HEK293 (cell line): ENCODE data around the gene ZNF444.

Experiments used
- KLF7 ChIP-seq: fragments of 450-650 bp; formaldehyde crosslinking; IDR thresholded peaks from 2 replicates; pipeline ENCODE4 v1.5.1; 2016; ENCODE audit warnings: missing biosample characterization, missing genetic modification characterization, borderline replicate concordance
- KLF8 ChIP-seq: fragments of 450-650 bp; formaldehyde crosslinking; IDR thresholded peaks from 2 replicates; pipeline ENCODE4 v1.5.1; 2016; ENCODE audit warnings: missing biosample characterization, missing genetic modification characterization
- ZBTB7A ChIP-seq: fragments of 450-650 bp; formaldehyde crosslinking; IDR thresholded peaks from 2 replicates; pipeline ENCODE4 v1.5.1; 2016; ENCODE audit warnings: low read depth, missing biosample characterization, missing genetic modification characterization
- ZNF223 ChIP-seq: fragments of 450-650 bp; formaldehyde crosslinking; IDR thresholded peaks from 2 replicates; pipeline ENCODE4 v1.5.1; 2016; ENCODE audit warnings: missing biosample characterization, missing genetic modification characterization
- ZNF24 ChIP-seq: fragments of 450-650 bp; formaldehyde crosslinking; IDR thresholded peaks from 2 replicates; pipeline ENCODE4 v1.5.1; 2016; ENCODE audit warnings: missing biosample characterization, missing genetic modification characterization
- TF ChIP-seq, protein P1 (sequence below): fragments of 450-650 bp; formaldehyde crosslinking; conservative IDR thresholded peaks from 2 replicates; pipeline ENCODE4 v1.5.1; 2016; ENCODE audit warnings: low read depth, missing biosample characterization, missing genetic modification characterization
- TF ChIP-seq, protein P2 (sequence below): fragments of 450-650 bp; formaldehyde crosslinking; IDR thresholded peaks from 2 replicates; pipeline ENCODE4 v1.5.1; 2016; ENCODE audit warnings: missing biosample characterization, missing genetic modification characterization
- TF ChIP-seq, protein P3 (sequence below): fragments of 450-650 bp; formaldehyde crosslinking; IDR thresholded peaks from 2 replicates; pipeline ENCODE4 v1.5.1; 2017; ENCODE audit warnings: missing biosample characterization, missing genetic modification characterization
- TF ChIP-seq, protein P4 (sequence below): fragments of 450-650 bp; formaldehyde crosslinking; IDR thresholded peaks from 2 replicates; pipeline ENCODE4 v1.5.1; 2016; ENCODE audit warnings: missing biosample characterization, missing genetic modification characterization
- TF ChIP-seq, protein P5 (sequence below): fragments of 450-650 bp; formaldehyde crosslinking; IDR thresholded peaks from 2 replicates; pipeline ENCODE4 v1.5.1; 2017; ENCODE audit warnings: missing biosample characterization, missing genetic modification characterization

Gene ZNF444

DNA sequence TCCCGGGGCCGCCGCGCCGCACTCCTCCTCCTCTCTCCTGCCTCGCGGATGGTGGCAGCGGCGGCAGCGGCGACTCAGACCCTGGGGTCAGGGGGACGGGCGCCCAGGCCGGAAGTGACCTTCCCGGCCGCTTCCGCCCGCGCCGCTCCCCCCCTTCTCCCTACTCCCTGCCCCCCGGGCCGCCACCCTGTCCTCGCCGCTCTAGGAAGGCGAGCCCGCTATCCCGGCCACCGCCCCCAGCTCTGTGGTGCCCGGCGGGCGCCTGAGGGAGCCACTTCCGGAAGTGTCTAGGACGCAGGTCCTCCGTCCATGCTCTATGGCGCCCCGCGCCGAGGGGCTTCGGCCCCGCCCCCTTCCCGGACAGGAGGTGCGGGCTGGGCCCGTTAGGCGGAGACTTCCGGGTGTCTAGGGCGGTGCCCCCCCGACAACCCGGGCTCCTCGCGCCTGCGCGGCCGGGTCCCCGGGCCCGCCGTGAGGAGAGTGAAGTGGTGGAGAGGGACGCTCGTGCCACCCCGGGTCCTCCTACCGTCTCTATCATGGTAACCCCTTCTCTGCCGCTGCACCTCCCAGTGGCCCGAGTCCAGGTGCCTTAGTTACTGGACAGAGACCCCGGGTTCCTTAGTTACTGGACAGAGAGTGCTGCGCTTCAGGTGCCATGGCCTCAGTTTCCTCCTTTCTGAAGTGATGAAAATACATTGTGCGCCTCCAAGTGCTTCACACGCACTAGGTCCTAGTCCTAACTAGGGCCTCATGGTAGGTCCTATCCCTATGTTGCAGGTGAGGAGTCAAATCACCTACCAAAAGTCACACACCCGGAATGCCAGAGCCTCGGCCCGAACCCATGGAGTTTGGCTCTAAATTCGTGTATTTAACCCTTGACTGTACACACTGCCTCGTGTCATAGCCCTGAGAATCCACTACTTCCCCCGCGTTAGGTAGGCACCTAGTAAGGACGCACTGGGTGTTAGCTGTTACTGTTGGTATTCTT lies 19.6 kb upstream of the ZNF444 start, which contains the start of gene ZNF787 (continued):
- TF ChIP-seq, protein P1, sequence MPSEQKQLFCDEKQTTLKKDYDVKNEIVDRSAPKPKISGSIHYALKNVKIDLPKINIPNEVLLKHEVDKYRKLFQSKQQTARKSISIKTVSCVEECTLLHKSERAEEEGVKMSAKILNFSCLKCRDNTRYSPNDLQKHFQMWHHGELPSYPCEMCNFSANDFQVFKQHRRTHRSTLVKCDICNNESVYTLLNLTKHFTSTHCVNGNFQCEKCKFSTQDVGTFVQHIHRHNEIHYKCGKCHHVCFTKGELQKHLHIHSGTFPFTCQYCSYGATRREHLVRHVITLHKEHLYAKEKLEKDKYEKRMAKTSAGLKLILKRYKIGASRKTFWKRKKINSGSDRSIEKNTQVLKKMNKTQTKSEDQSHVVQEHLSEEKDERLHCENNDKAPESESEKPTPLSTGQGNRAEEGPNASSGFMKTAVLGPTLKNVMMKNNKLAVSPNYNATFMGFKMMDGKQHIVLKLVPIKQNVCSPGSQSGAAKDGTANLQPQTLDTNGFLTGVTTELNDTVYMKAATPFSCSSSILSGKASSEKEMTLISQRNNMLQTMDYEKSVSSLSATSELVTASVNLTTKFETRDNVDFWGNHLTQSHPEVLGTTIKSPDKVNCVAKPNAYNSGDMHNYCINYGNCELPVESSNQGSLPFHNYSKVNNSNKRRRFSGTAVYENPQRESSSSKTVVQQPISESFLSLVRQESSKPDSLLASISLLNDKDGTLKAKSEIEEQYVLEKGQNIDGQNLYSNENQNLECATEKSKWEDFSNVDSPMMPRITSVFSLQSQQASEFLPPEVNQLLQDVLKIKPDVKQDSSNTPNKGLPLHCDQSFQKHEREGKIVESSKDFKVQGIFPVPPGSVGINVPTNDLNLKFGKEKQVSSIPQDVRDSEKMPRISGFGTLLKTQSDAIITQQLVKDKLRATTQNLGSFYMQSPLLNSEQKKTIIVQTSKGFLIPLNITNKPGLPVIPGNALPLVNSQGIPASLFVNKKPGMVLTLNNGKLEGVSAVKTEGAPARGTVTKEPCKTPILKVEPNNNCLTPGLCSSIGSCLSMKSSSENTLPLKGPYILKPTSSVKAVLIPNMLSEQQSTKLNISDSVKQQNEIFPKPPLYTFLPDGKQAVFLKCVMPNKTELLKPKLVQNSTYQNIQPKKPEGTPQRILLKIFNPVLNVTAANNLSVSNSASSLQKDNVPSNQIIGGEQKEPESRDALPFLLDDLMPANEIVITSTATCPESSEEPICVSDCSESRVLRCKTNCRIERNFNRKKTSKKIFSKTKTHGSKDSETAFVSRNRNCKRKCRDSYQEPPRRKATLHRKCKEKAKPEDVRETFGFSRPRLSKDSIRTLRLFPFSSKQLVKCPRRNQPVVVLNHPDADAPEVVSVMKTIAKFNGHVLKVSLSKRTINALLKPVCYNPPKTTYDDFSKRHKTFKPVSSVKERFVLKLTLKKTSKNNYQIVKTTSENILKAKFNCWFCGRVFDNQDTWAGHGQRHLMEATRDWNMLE (tag by site-specific recombination): peak; percentile 82
- TF ChIP-seq, protein P2, sequence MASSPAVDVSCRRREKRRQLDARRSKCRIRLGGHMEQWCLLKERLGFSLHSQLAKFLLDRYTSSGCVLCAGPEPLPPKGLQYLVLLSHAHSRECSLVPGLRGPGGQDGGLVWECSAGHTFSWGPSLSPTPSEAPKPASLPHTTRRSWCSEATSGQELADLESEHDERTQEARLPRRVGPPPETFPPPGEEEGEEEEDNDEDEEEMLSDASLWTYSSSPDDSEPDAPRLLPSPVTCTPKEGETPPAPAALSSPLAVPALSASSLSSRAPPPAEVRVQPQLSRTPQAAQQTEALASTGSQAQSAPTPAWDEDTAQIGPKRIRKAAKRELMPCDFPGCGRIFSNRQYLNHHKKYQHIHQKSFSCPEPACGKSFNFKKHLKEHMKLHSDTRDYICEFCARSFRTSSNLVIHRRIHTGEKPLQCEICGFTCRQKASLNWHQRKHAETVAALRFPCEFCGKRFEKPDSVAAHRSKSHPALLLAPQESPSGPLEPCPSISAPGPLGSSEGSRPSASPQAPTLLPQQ (tag by site-specific recombination): peak; percentile 43; the same call in 1 of the 2 replicates
- no peak for TF ChIP-seq ZNF223 (tag by site-specific recombination)
- TF ChIP-seq, protein P3, sequence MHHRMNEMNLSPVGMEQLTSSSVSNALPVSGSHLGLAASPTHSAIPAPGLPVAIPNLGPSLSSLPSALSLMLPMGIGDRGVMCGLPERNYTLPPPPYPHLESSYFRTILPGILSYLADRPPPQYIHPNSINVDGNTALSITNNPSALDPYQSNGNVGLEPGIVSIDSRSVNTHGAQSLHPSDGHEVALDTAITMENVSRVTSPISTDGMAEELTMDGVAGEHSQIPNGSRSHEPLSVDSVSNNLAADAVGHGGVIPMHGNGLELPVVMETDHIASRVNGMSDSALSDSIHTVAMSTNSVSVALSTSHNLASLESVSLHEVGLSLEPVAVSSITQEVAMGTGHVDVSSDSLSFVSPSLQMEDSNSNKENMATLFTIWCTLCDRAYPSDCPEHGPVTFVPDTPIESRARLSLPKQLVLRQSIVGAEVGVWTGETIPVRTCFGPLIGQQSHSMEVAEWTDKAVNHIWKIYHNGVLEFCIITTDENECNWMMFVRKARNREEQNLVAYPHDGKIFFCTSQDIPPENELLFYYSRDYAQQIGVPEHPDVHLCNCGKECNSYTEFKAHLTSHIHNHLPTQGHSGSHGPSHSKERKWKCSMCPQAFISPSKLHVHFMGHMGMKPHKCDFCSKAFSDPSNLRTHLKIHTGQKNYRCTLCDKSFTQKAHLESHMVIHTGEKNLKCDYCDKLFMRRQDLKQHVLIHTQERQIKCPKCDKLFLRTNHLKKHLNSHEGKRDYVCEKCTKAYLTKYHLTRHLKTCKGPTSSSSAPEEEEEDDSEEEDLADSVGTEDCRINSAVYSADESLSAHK: 0 out of 2 replicates have a peak, but pooled peaks have one; percentile 37
- TF ChIP-seq ZNF24 (tag by site-specific recombination): no peak
- peak; percentile 63; the same call in 1 of the 2 replicates for TF ChIP-seq KLF7 (tag by site-specific recombination)
- TF ChIP-seq, protein P4, sequence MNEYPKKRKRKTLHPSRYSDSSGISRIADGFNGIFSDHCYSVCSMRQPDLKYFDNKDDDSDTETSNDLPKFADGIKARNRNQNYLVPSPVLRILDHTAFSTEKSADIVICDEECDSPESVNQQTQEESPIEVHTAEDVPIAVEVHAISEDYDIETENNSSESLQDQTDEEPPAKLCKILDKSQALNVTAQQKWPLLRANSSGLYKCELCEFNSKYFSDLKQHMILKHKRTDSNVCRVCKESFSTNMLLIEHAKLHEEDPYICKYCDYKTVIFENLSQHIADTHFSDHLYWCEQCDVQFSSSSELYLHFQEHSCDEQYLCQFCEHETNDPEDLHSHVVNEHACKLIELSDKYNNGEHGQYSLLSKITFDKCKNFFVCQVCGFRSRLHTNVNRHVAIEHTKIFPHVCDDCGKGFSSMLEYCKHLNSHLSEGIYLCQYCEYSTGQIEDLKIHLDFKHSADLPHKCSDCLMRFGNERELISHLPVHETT (tag by site-specific recombination): peak; percentile 79; the same call in 1 of the 2 replicates
- TF ChIP-seq, protein P5, sequence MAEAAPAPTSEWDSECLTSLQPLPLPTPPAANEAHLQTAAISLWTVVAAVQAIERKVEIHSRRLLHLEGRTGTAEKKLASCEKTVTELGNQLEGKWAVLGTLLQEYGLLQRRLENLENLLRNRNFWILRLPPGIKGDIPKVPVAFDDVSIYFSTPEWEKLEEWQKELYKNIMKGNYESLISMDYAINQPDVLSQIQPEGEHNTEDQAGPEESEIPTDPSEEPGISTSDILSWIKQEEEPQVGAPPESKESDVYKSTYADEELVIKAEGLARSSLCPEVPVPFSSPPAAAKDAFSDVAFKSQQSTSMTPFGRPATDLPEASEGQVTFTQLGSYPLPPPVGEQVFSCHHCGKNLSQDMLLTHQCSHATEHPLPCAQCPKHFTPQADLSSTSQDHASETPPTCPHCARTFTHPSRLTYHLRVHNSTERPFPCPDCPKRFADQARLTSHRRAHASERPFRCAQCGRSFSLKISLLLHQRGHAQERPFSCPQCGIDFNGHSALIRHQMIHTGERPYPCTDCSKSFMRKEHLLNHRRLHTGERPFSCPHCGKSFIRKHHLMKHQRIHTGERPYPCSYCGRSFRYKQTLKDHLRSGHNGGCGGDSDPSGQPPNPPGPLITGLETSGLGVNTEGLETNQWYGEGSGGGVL (tag by site-specific recombination): peak; percentile 72
- peak; percentile 98 for TF ChIP-seq KLF8 (tag by site-specific recombination)
- peak; percentile 68; the same call in 1 of the 2 replicates for TF ChIP-seq ZBTB7A (tag by site-specific recombination)
- TF ChIP-seq, all 188 proteins: peak for 55
